T-cell (primary cell): ENCODE results near the gene S100A14. TPM values are rescaled to one million over a fixed set of nuclear protein-coding genes. Genes with fewer than 3 reads are reported as not detected.
A peak's percentile ranks its signal among the peaks of the same experiment; 100 is the strongest.

ENCODE experiments used
- ATAC-seq, 4 experiments: fragments of 200-7000 bp in 3 of 4; fragments of 150-1000 bp in 1 of 4; cut with Tn5 transposase; replicated peaks in 1 of 4; 1 replicate in 3 of 4; 2 replicates in 1 of 4; pipeline ENCODE4 v1.10.0; 2021; ENCODE audit warnings: moderate library complexity in 3 of 4, mild to moderate bottlenecking in 2 of 4, moderate number of reproducible peaks in 1 of 4
- CTCF ChIA-PET, 2 donors: fragments of 300-600 bp; sonication (Branson Sonifier 250); formaldehyde crosslinking; loops; one replicate each; lab custom pipeline; 2022; ENCODE audit warnings: antibody characterized with exemption in 2 of 2; lab: Charles Lee
- POLR2A ChIA-PET, 2 donors: fragments of 300-600 bp; sonication (Branson Sonifier 250); formaldehyde crosslinking; loops; one replicate each; lab custom pipeline; 2022; ENCODE audit warnings: antibody characterized with exemption in 2 of 2; lab: Charles Lee
- DNase-seq, 35 experiments: peaks; one replicate each; pipeline versions ENCODE4 v3.0.0 to v3.0.0-alpha.2; 2013 to 2023
- H3K27ac ChIP-seq: one replicate; pipeline ENCODE4 v1.5.1; 2013; ENCODE audit warnings: low read length
- H3K27me3 ChIP-seq, 2 experiments: replicated peaks in 1 of 2; 1 replicate in 1 of 2; 2 replicates in 1 of 2; pipeline versions ENCODE4 v1.6.1 to v1.7.0; 2013; ENCODE audit warnings: low read length in 1 of 2, mixed read lengths in 1 of 2; ENCODE audit not compliant: control insufficient read depth in 2 of 2, insufficient read depth in 2 of 2; ENCODE audit errors: extremely low read depth in 1 of 2
- H3K36me3 ChIP-seq, 2 donors: 1 replicate in 1 of 2; 2 replicates in 1 of 2; pipeline versions ENCODE4 v1.6.1 to v1.7.0; 2013; ENCODE audit warnings: low read length in 1 of 2; ENCODE audit not compliant: control insufficient read depth in 2 of 2, insufficient read depth in 1 of 2; ENCODE audit errors: extremely low read depth in 1 of 2
- H3K4me1 ChIP-seq, 2 experiments: 1 replicate in 1 of 2; 2 replicates in 1 of 2; pipeline versions ENCODE4 v1.6.1 to v1.7.0; 2013; ENCODE audit warnings: low read length in 2 of 2, mixed read lengths in 1 of 2; ENCODE audit not compliant: insufficient read depth in 2 of 2, control insufficient read depth in 1 of 2; ENCODE audit errors: extremely low read depth in 1 of 2
- H3K4me3 ChIP-seq, 2 donors: 1 replicate in 1 of 2; 2 replicates in 1 of 2; pipeline versions ENCODE4 v1.5.1 to v1.7.0; 2013; ENCODE audit warnings: mild to moderate bottlenecking in 2 of 2, low read length in 1 of 2, moderate library complexity in 1 of 2; ENCODE audit not compliant: control insufficient read depth in 1 of 2; ENCODE audit errors: extremely low read depth in 1 of 2
- H3K9me3 ChIP-seq: 2 replicates; pipeline ENCODE4 v1.7.0; 2013
- H3K27ac Mint-ChIP-seq, 2 donors: one replicate each; pipeline ENCODE4 v1.8.0; 2020 to 2021; ENCODE audit warnings: mild to moderate bottlenecking in 2 of 2, mixed read lengths in 2 of 2
- H3K27me3 Mint-ChIP-seq, 2 donors: one replicate each; pipeline ENCODE4 v1.8.0; 2021 to 2022; ENCODE audit warnings: mixed read lengths in 2 of 2
- H3K36me3 Mint-ChIP-seq: one replicate; pipeline ENCODE4 v1.8.0; 2021; ENCODE audit warnings: mixed read lengths
- H3K4me1 Mint-ChIP-seq, 3 donors: one replicate each; pipeline ENCODE4 v1.8.0; 2020 to 2022; ENCODE audit warnings: mixed read lengths in 3 of 3, mild to moderate bottlenecking in 1 of 3
- H3K4me3 Mint-ChIP-seq, 3 donors: one replicate each; pipeline ENCODE4 v1.8.0; 2020 to 2022; ENCODE audit warnings: mild to moderate bottlenecking in 3 of 3, mixed read lengths in 3 of 3, moderate library complexity in 3 of 3
- H3K9me3 Mint-ChIP-seq, 3 donors: one replicate each; pipeline ENCODE4 v1.8.0; 2020 to 2022; ENCODE audit warnings: mixed read lengths in 3 of 3
- WGBS: methylation state at CpG from one replicate; pipeline ENCODE4 v1.1.5; 2013; ENCODE audit warnings: missing lambda C conversion rate; ENCODE audit not compliant: insufficient coverage; 5-methylcytosine and 5-hydroxymethylcytosine counted together
- total RNA-seq, 35 experiments: library from RNA in 6 of 35; stranded (reverse) in 6 of 35; fragments of 120-200 nt in 1 of 35; gene quantifications; one replicate each; pipeline versions ENCODE4 v1.2.1 to v1.2.4 and lab custom pipeline; 2013 to 2026

S100A14 gene
- total RNA-seq: under 1 TPM in 3 of 5 donors, not detected in 2; 0.35 to 0.70 (median 0.43) TPM
- total RNA-seq (2013): 0.22 TPM
- total RNA-seq (lab: John Stamatoyannopoulos, UW): 0 to 0.37 (median 0) reads per million in 29 experiments

DNA sequence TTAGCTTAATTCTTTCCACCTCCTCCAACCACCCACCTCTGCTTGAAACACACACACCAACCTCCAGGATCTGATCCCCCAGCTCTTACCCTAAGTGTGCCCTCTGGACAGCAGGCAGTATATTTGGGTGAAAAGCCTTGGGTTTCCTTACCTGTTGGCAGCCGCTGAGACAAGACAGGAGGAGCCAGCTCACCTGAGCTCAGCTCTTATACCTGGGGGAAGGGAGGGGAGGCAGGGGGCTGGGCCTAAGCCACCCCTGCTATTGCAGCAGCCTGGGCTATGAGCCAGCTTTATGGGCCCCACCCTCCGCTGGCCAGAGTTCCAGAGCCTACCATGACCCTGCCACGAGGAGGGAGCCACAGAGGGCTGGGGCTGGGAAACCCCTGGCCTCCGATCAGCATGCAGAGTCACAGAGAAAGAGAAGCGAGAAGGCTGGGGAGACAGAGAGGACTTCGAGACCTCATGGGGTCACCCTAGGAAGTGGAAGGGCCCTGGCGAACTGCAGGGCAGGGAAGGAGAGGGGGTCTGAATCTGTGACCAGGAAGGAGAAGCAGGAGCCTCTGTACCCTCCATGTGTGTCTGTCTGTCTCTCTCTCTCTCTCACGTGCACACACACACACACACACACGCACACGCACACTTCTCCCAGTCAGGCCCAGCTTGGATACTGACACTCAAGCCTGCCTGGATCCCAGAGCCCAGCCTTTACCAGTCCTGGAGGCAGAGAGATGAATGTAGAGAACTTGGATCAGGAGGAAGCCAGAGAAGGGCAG, at the start of gene S100A14:
S100A14 (minus strand) TSS at position 182 of the 773 bp plus-strand sequence. CDS start 467 bp downstream, outside the sequence.
- Histone ChIP-seq H3K27ac (no peak within 1 kb of the TSS), H3K4me1 (peaks cover 0 to 6% of the 10 kb centered on the region in 2 experiments), H3K27me3 (peaks cover 0 to 20% of the 10 kb centered on the region in 2 experiments), H3K36me3 (no peaks in the 10 kb centered on the region), H3K9me3 (no peaks in the 10 kb centered on the region), H3K4me3 (no peak within 1 kb of the TSS)
- Mint-ChIP-seq H3K36me3 (no peaks in the 10 kb centered on the region), H3K27ac (no peak within 1 kb of the TSS), H3K4me3 (no peak within 1 kb of the TSS), H3K9me3 (no peaks in the 10 kb centered on the region), H3K27me3 (no peaks in the 10 kb centered on the region), H3K4me1 (peaks cover 5 to 7% (median 5%) of the 10 kb centered on the region in 3 donors)
- POLR2A ChIA-PET: interaction anchor here in 1 of 2 donors (0.6 kb wide), 1 partner anchor 147 kb away, joined by 3 read pairs; no protein-coding TSS in a partner anchor
- DNase-seq (no peak), ATAC-seq (no peak)
- 82% methylated on average over 3 of the region's 10 CpGs for WGBS
- CTCF ChIA-PET: no interaction called here

DNA sequence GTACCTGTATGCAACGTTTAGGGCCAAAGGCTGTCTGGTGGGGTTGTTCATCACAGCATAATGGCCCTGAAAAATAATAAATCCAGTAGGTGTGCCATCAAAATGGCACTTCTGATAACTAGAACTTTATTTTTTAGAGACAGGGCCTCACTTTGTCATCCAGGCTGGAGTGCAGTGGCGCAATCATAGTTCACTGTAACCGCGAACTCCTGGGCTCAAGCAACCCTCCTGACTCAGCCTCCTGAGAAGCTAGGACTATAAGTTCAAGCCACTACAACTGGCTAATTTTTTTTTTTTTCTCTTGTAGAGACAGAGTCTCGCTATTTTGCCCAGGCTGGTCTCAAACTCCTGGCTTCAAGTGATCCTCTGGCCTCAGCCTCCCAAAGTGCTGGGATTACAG, 47.1 kb upstream of the S100A14 start:
- POLR2A ChIA-PET: no interaction called here
- H3K4me1 ChIP-seq: peaks cover 8 to 17% of the 10 kb centered on the region in 2 experiments

DNA sequence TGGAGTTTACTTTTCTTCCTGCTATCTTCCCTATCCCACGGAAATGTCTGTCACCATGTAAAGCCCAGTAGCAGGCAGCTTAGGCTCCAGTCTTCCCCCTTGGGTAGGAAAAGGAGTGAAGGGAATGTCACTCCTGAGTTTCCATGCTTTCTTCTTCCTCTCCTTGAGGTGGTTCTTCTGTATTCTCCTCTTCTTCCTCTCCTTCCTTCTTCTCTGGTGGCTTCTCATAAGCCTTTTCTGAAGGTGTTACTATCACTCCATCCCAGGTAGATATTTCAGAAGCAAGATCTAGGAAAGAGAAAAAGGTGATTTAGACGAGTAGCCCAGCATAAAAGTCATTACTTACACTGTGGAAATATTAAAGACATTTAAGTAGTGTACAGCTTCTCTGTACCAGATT, 46.1 kb upstream of the S100A14 start:
- Mint-ChIP-seq H3K27ac (no peak overlapping the region), H3K27me3 (no peaks in the 10 kb centered on the region), H3K36me3 (peaks cover 40% of the 10 kb centered on the region), H3K9me3 (no peaks in the 10 kb centered on the region), H3K4me3 (no peak overlapping the region), H3K4me1 (peaks cover 16 to 18% (median 18%) of the 10 kb centered on the region in 3 donors)
- no peak for DNase-seq
- WGBS: no CpG with 5 or more reads among the region's 2 CpGs
- Histone ChIP-seq H3K4me1 (peaks cover 5 to 22% of the 10 kb centered on the region in 2 experiments), H3K27ac (no peak overlapping the region), H3K27me3 (no peaks in the 10 kb centered on the region), H3K36me3 (peaks cover 28 to 67% of the 10 kb centered on the region in 2 donors), H3K4me3 (no peak overlapping the region), H3K9me3 (no peaks in the 10 kb centered on the region)
- ChIA-PET POLR2A (no interaction called here), CTCF (interaction anchor here in 1 of 2 donors (0.8 kb wide), 1 partner anchor 29 kb away, joined by 3 read pairs; no protein-coding TSS in a partner anchor)
- no peak for ATAC-seq

More for the DNA sequence above, 47.1 kb upstream of the S100A14 start:
- no peaks in the 10 kb centered on the region for H3K9me3 Mint-ChIP-seq
- no peaks in the 10 kb centered on the region for H3K27me3 Mint-ChIP-seq
- no peaks in the 10 kb centered on the region for H3K9me3 ChIP-seq
- no peak overlapping the region for H3K27ac ChIP-seq
- peaks cover 34 to 77% of the 10 kb centered on the region in 2 donors for H3K36me3 ChIP-seq
- no peaks in the 10 kb centered on the region for H3K27me3 ChIP-seq
- ATAC-seq: no peak
- CTCF ChIA-PET: interaction anchor here in 1 of 2 donors (0.6 kb wide), 1 partner anchor 9 kb away, joined by 6 read pairs; no protein-coding TSS in a partner anchor
- peaks cover 50% of the 10 kb centered on the region for H3K36me3 Mint-ChIP-seq
- no peak overlapping the region for H3K4me3 ChIP-seq
- DNase-seq: no peak
- H3K4me3 Mint-ChIP-seq: no peak overlapping the region
- H3K4me1 Mint-ChIP-seq: peaks cover 24 to 26% (median 25%) of the 10 kb centered on the region in 3 donors
- H3K27ac Mint-ChIP-seq: no peak overlapping the region
- 69% methylated on average over 2 of the region's 5 CpGs for WGBS

DNA sequence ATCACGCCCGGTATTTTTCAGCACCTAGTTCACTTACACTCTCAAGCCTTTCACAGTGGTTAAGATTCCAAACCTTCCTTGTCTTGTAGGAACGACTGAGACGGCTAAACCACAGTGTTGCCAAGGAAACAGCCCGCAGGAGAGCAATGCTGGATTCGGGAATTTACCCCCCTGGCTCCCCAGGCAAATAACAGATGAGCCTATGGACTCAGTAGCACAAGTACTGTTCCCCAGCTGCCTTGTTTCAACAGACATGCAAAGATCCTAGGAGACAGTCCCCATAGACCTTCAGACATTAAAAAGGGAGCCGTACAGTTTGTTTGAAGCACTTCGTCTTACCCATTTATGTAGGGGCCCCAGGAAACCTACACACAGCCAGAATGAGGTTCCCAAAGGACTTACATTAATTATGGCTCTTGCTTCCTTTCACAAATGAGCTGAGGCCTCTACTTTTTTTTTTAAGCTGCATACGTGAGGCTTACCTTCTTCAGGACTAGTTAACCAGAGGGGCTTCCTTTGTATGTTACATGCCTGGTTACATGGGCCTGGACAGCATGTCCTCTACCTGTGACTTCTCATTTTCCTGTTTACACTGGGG, 45.1 kb upstream of the S100A14 start:
- H3K36me3 Mint-ChIP-seq: peaks cover 35% of the 10 kb centered on the region
- ChIA-PET POLR2A (no interaction called here), CTCF (no interaction called here)
- Histone ChIP-seq H3K4me1 (peaks cover 5 to 22% of the 10 kb centered on the region in 2 experiments), H3K27me3 (no peaks in the 10 kb centered on the region), H3K27ac (no peak overlapping the region), H3K4me3 (no peak overlapping the region), H3K9me3 (no peaks in the 10 kb centered on the region), H3K36me3 (peaks cover 23 to 57% of the 10 kb centered on the region in 2 donors)
- H3K27me3 Mint-ChIP-seq: no peaks in the 10 kb centered on the region
- WGBS: 76% methylated on average over 6 of the region's 9 CpGs
- H3K4me1 Mint-ChIP-seq: peaks cover 16 to 18% (median 18%) of the 10 kb centered on the region in 3 donors
- ATAC-seq: no peak
- H3K9me3 Mint-ChIP-seq: no peaks in the 10 kb centered on the region
- no peak overlapping the region for H3K27ac Mint-ChIP-seq
- no peak for DNase-seq
- H3K4me3 Mint-ChIP-seq: peak overlapping the region in 2 of 3 donors; percentile 27 to 31

DNA sequence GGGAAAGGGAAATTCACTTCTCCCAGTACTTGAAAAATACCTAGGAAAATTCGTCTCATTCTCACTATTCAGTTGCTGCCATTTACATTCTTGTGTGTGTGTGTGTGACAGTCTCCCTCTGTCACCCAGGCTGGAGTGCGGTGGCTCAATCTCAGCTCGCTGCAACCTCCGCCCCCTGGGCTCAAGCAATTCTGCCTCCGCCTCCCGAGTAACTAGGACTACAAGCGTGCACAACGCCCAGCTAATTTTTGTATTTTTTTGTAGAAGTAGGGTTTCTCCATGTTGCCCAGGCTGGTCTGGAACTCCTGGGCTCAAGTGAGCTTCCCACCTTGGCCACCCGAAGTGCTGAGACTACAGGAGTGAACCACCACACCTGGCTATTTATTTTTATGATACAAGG, 43.5 kb upstream of the S100A14 start:
- Histone ChIP-seq H3K36me3 (peaks cover 17 to 41% of the 10 kb centered on the region in 2 donors), H3K9me3 (no peaks in the 10 kb centered on the region), H3K27me3 (no peaks in the 10 kb centered on the region), H3K4me3 (no peak overlapping the region), H3K4me1 (peaks cover 5 to 22% of the 10 kb centered on the region in 2 experiments), H3K27ac (no peak overlapping the region)
- WGBS: no CpG with 5 or more reads among the region's 9 CpGs
- Mint-ChIP-seq H3K27ac (peak overlapping the region; percentile 93 to 94), H3K4me1 (peaks cover 16 to 18% (median 17%) of the 10 kb centered on the region in 3 donors), H3K9me3 (no peaks in the 10 kb centered on the region), H3K4me3 (peak overlapping the region; percentile 92 to 94 (median 94)), H3K27me3 (no peaks in the 10 kb centered on the region), H3K36me3 (peaks cover 22% of the 10 kb centered on the region)
- ChIA-PET CTCF (interaction anchor here in 1 of 2 donors (2.1 kb wide), 1 partner anchor 26 kb away, joined by 6 read pairs; the partner anchor contains the start of gene CHTOP), POLR2A (interaction anchor here (1.1 to 2.1 kb wide), 2 partner anchors 11 to 25 kb away, joined by 3 to 9 read pairs; partner anchors contain the start of gene CHTOP (in 1 of the 2))
- ATAC-seq: no peak
- no peak for DNase-seq

DNA sequence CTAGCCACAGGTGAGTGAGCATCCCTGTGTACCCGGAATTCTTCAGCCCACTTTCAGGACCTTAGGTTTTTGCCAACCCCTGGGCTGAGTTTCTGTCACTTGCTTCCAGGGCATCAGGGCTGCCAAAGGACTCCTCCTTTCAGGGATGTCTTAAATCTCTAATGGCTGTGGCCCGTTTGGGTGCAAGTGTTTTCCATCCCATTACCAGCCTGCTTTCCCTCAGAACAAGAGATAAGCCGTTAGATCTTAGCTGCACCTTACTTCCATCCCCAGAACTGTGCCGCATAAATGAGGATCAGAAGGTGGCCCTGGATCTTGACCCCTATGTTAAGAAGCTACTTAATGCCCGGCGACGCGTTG, 43.0 kb upstream of the S100A14 start:
- CTCF ChIA-PET: interaction anchor here in 1 of 2 donors (2.1 kb wide), 1 partner anchor 25 kb away, joined by 6 read pairs; the partner anchor contains the start of gene CHTOP
- POLR2A ChIA-PET: interaction anchor here (1.1 to 2.1 kb wide), 2 partner anchors 11 to 25 kb away, joined by 3 to 9 read pairs; partner anchors contain the start of gene CHTOP (in 1 of the 2)
- peaks cover 14 to 36% of the 10 kb centered on the region in 2 donors for H3K36me3 ChIP-seq
- peaks cover 5 to 22% of the 10 kb centered on the region in 2 experiments for H3K4me1 ChIP-seq
- Mint-ChIP-seq H3K27ac (peak overlapping the region; percentile 93 to 94), H3K4me3 (peak overlapping the region; percentile 92 to 94 (median 94)), H3K36me3 (peaks cover 19% of the 10 kb centered on the region), H3K4me1 (peaks cover 16 to 18% (median 17%) of the 10 kb centered on the region in 3 donors), H3K9me3 (no peaks in the 10 kb centered on the region), H3K27me3 (no peaks in the 10 kb centered on the region)
- peak overlapping the region; percentile 79 to 80 for H3K4me3 ChIP-seq
- DNase-seq: no peak
- no peaks in the 10 kb centered on the region for H3K27me3 ChIP-seq
- no peaks in the 10 kb centered on the region for H3K9me3 ChIP-seq
- peak overlapping the region; percentile 61 for H3K27ac ChIP-seq
- ATAC-seq: no peak
- 0% methylated on average over 3 of the region's 8 CpGs for WGBS
